HG02973 (cell line): ENCODE measurements around the gene OR51S1.
"Not testable (repeated sequence)": the region's sequence is repeated elsewhere in the genome, so short reads cannot be mapped to it uniquely, and the experiment has no call there.

Experiments used
- ATAC-seq: cut with Tn5 transposase; IDR thresholded peaks from one replicate; pipeline ENCODE4 v1.9.1; 2021; ENCODE audit warnings: moderate library complexity; ENCODE audit not compliant: unreplicated experiment

OR51S1 gene, protein sequence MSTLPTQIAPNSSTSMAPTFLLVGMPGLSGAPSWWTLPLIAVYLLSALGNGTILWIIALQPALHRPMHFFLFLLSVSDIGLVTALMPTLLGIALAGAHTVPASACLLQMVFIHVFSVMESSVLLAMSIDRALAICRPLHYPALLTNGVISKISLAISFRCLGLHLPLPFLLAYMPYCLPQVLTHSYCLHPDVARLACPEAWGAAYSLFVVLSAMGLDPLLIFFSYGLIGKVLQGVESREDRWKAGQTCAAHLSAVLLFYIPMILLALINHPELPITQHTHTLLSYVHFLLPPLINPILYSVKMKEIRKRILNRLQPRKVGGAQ

DNA sequence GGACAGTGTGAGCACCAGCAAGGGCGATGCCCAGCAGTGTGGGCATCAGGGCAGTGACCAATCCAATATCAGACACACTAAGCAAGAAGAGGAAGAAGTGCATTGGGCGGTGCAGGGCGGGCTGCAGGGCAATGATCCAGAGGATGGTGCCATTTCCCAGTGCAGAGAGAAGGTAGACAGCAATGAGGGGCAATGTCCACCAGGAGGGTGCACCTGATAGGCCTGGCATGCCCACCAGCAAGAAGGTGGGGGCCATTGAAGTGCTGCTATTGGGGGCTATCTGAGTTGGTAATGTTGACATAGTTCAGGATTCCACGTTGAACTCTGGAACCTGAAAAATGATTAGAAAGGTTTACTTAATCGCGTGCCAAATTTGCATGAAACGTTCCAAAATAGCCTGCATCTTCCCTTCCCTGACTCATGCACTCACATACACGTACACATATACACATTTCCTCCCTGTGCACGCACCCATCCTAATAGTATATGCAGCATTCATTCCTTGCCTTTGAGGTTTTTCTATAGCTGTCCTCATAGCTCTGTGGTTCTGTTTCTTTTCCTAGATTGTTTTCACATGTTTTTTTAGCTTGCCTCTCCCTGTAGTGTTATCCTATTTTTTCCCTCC lies at the start of gene OR51S1:
Gene OR51S1, minus strand, starts transcription at position 301 of the 625 bp plus-strand sequence. Its CDS starts 0 bp downstream, at position 301.
- no peak for ATAC-seq

DNA sequence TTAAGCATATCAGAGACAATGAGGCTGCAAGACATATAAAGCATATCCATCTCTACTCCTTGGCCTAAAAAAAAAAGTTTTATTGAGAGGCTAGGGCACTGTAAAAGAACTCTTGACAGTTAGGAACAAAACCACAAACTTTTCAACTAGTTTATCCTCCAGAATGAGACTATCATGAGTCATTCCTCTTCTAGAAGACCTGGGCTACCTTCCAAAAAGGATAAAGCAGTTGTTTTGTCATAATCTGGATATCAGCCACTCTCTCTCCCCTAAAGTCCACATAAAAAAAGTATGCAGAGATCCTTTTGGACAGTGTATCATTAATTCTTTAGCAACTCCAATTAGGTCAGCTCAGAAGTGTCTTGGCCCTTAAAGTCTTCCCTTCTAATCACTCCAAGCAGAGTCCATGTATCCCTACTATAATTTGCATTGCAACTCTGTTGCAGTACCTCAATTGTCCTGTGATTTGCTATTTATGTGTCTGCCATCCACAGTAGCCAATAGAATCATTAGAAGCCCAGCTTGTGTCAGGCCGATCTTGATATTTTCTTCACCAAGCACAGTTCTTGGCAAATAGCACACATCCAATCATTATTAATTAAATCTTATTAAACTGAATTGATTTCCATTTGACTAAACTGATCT lies 43.1 kb upstream of the OR51S1 start:
- no peak for ATAC-seq

DNA sequence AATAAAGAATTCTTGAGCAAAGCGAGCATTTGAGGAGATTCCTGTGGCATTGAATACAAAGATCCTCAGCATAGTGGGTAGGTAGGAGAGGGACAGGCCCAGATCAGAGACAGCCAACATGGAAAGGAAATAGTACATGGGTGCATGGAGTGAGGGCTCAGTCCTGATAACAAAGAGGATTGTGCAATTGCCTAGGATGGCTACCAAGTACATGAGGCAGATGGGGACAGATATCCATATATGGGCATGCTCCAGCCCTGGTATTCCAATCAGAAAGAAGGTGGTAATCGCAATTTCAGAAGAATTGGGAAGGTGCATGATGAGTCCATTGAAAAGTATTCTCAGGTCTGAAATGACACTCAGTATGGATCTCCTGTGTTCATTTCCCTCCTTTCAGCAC lies 41.3 kb upstream of the OR51S1 start:
- ATAC-seq = no peak

DNA sequence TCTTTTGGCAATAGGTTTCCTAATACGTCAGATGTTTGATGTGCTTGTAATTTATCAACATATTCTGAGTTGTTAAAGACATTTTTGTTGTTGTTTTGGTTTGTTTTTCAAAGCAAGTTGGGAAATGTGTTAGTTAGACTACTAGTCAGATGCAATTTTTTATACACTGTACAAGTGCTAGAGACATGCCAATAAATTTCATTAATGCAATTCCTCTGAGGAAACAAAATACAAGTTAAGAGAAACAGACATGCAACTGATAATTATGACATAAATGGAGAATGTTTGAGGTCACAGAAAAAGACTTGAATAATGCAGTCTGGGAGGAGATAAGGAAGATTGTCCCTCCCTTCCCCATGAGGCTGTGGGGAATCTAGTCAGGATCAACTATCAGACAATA lies 38.6 kb upstream of the OR51S1 start:
- ATAC-seq = no peak

DNA sequence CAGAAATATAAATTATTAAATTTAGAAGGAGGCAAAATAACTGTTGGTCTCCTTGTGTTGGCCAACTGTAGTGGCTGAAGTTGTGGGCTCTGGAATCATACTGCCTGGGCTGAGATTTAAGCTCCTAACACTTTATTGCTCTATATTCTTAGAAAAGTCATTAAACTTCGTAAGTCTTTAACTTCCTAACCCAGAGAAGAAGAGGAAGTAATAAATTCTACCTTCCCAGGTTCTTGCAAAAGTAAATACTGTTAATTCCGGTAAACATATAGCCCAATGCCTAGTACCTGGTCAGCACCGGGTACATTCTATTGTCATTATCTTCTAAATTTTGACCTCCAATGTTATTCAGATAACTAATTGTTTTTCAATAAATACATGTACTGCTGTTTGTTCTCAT lies 37.2 kb upstream of the OR51S1 start:
- ATAC-seq = no peak

DNA sequence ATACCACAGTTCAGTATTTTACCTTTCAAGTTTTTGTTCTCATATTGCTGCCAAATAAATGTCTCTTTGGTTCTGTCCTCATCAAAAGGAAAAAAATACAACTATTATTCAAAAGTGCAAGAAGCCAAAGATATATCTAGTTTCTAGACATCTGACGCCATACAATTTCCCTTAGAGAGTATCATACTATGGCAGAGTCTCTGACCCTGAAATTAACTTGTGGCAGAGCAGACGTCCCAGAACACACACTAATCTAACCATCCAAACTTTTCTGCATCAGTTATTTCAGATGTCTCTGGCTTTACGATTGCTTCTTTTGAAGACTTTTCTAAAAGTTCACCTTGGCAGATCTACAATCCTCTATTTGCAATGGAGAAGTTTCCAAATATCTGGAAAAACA lies 35.4 kb upstream of the OR51S1 start:
- no peak for ATAC-seq

DNA sequence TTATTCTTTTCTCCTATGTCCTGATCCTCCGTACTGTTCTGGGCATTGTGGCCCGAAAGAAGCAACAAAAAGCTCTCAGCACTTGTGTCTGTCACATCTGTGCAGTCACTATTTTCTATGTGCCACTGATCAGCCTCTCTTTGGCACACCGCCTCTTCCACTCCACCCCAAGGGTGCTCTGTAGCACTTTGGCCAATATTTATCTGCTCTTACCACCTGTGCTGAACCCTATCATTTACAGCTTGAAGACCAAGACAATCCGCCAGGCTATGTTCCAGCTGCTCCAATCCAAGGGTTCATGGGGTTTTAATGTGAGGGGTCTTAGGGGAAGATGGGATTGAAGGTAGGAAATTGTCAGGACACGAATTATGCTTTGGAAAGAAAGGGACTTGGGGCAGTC lies 33.5 kb upstream of the OR51S1 start:
- ATAC-seq = no peak

DNA sequence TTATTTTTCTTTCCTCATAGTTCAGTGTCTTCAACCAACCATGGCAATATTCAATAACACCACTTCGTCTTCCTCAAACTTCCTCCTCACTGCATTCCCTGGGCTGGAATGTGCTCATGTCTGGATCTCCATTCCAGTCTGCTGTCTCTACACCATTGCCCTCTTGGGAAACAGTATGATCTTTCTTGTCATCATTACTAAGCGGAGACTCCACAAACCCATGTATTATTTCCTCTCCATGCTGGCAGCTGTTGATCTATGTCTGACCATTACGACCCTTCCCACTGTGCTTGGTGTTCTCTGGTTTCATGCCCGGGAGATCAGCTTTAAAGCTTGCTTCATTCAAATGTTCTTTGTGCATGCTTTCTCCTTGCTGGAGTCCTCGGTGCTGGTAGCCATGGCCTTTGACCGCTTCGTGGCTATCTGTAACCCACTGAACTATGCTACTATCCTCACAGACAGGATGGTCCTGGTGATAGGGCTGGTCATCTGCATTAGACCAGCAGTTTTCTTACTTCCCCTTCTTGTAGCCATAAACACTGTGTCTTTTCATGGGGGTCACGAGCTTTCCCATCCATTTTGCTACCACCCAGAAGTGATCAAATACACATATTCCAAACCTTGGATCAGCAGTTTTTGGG lies 33.0 kb upstream of the OR51S1 start, which contains the start of gene OR51T1:
Gene OR51T1, plus strand, starts transcription at position 41 of the 641 bp plus-strand sequence. Its CDS starts 0 bp downstream, at position 41.
- no peak for ATAC-seq

DNA sequence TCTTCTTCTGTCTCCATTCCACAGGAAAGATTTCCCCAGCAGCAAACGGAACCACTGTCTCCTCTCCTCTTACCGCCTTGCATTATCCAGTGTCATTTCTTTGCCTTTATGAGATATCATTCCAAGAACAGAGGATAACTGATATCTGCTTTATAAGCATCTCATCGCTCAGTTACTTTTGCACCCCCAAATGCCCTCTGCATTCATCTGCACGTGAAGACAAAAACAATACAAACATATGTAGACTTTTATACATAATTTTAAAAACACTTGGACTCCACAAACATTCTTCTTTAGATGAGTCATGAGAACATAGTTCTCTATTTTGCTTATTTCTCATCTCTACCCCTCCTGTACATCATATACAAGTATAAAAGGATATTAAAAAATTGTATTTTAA lies 32.2 kb upstream of the OR51S1 start:
- ATAC-seq = no peak

DNA sequence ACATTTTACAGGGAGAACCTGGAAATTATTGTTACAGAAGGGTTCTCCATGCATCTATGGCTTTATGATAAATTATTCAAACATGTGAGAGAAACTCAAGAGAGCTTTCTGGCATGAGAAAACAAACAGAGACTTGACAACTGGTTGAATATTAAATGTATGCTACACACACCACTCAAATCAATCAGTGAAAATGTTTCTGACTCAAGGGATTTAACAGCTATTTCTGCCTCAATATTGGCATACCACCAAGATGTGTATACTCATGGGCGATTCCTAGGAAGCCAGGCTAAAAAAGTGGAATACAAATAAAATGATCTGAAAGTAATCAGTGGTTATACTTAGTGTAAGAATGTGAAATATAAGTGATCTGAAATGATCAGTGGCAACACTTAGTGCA lies 16.8 kb upstream of the OR51S1 start:
- no peak for ATAC-seq

DNA sequence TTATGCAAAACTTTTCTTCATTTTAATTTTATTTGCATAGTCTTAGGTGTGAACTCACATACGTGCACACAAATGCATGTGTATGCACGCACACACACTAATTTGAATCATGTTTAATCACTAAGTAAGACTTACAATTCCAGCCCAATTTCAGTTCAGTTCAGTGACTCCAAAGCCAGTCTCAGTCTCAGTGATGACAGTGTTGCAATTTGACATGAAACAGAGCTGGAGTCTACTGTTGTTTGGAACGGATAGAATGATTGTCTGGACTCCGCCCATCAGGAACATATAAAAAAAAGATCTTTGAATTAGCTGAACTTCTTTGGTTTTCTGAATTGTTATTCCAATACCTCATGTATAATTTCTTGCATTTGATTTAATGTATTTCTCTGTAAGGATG lies 14.9 kb upstream of the OR51S1 start:
- ATAC-seq = no peak

DNA sequence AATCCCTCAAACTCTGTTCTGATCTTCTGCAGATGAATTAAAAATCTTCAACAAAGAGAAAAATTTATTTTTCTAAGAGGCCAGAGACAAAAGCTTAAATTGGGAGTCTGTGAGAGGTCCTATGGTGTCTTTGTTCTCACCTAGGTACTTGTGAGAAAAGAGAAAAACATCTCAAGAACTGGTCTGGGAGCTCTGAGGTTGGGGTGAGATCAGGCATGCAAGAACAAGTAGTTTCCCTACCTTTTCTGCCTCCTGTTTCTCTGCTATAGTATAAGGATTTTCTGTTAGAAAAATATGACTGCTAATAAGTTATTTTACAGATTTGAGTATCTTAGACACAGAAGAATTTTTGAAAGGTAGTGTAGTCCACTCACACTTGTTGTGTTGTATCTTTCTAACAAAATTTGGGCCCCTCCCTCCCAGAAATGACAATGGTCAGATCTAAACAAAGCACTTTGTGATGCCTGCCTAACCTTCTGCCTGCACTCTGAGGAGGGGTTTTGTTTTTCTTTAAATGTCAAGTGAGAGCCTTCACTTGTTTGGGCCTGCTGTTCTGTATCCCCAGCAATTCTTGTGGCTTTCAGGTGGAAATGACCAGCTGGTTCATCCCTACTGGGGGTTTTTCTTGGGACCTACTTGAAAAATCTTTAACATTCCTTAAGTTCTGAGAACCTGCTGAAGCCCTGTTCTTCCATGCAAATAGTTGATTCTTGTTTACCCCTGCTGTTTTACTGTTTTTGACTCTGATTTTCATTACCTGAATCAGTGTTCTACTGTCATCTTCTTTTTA lies 13.6 kb upstream of the OR51S1 start:
- no peak for ATAC-seq

DNA sequence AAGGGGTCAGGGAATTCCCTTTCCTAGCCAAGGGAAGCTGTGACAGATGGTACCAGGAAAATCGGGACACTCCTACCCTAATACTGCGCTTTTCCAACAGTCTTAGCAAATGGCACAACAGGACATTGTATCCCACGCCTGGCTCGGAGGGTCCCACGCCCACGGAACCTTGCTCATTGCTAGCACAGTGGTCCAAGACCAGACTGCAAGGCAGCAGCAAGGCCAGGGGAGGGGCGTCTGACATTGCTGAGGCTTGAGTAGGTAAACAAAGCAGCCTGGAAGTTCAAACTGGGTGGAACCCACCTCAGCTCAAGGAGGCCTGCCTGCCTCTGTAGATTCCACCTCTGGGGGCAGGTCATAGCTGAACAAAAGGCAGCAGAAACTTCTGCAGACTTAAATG lies 5.3 kb upstream of the OR51S1 start:
- ATAC-seq = not testable (repeated sequence)

DNA sequence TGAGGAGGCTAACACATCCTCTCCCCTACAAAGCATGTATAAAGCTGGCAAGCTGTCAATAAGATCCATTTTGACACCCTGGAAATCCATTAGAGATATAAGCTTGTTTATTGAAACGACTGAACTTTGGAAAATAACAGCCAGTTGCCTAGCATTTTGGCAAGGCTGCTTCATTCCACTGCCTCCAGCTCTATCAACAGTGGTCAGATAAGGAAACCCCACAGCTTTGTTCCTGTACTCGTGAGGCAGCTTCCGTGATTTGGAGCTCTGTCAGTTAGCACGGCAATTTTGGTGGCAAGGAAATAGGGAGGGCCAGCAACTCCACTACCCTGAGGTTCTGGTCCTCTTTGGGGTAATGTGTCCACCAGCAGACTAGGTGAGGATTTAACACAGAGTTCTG lies 2.0 kb upstream of the OR51S1 start:
- no peak for ATAC-seq

DNA sequence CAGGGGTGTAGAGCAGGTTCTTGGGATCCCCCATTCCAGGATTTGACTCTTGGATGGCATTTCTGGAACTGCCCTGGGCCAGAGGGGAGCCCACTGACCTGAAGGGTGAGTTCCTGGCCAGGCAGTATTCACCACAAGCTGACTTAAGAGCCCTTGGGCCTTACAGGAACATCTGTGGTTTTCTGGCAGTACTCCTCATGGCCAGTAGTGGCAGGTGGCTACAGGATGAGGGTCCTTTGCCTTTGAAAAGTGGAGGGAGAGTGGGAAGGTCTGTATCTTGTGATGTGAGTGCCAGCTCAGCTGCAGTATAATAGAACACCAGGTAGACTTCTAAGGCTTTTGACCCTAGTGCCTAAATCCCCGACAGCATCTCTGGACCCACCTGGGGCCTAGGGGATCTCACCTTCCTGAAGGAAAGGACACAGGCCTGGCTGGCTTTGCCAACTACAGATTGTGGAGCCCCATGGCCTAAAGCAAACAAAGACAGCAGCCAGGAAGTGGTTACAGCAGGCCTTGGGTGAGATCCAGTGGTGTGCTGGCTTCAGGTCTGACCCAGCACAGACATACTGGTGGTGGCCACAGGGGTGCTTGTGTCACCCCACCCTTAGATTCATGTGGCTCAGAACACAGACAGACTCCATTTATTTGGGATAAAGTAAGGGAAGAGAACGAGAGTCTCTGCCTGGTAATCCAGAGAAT lies 9.0 kb downstream of the OR51S1 start:
- no peak for ATAC-seq

DNA sequence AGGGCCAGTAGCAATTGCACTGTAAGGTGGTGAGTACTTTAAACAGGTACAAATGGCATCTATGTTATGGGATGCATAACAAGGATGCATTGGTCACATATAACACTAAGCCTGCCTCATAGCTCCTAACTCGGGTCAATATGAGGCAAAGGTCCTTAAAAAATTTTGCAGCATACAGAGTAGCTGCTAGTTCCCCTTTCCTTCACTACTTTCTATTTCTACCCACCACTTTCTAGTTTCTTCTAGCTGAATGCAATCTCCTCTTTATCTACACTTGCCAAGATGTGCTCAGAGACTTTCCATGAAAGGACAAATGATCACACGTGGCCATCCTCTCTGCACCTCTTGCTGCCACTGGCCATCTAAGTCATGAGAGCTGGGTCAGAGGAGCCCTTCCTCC lies 18.1 kb downstream of the OR51S1 start:
- no peak for ATAC-seq

DNA sequence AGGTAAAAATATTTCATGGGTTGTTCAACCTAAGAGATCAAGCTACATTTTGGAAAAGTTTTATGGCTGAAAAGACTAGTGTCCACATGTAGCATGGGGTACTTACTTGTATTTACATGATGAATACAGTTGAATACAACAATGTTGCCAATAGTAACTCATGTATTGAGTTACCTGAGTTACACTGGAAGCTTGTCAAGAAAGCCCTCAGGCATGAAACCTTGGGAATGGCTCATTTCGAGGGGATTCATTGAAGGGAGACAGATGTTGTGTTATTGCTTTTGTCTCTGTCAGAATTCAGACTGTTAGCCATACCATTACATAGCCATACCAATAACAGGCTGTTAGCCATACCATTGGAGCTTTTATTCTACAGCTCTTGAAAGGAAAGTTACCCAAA lies 18.7 kb downstream of the OR51S1 start:
- ATAC-seq = no peak

DNA sequence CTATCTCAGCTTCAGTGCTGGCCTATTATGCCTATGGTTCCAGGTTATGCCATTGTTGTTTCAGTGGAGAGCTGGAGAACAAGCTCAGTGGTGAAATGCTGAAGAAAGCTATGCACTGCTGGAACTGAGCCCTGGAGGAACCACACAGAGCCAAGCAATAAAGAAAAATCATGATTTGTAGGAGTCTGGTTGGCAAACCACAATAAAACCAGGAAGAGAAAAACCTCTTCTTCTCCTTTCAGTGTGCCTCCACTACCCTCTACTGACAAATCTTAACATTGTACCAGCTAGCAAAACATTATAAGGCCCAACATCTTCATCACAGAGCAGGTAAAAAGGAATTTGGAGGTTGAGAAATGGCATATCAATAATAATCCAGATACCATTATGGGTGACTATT lies 22.6 kb downstream of the OR51S1 start:
- no peak for ATAC-seq

DNA sequence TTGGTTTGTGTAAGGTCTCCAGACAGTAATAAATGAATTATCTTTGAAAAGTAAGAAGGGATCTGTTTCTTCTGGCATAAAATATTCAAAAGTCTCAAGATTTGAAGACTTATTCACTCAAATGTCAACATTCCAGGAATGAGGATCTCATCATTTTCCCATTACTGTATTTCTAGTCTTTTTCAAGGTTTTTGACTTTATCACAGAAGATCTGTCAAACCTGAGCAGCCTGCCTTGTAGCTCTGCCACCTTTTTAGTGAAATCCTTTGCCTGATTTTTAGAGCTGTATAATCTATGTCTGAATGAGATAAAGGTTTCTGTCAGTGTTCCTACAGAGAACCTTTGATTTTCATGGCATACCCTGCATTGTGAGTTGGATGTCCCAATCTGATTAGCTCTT lies 23.9 kb downstream of the OR51S1 start:
- ATAC-seq = no peak

DNA sequence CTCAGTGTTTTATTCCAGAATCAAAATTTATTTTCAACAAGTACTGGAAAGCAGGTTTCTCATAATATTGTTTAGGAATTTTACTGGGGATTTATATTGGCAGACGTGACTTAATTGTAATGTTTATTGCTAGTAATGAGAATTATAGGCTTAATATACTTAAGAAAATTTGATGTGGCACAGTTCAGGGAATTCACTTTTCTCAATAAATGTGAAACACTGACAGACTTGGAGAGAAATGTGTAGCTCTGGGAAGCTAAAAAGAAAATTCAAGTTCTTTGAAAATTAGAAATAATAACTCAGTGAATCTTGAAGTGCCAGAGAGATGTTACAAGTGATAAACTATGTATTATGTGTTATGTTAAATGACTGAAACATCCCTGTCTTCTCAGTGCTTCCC lies 28.0 kb downstream of the OR51S1 start, which contains the start of gene OR51F2:
Gene OR51F2, plus strand, starts transcription at position 301 of the 400 bp plus-strand sequence. CDS start 101 bp downstream, outside the sequence.
- ATAC-seq = no peak
